HCT116 (cell line): Measurements from ENCODE around the gene SNX10. TPM values are rescaled to one million over a fixed set of nuclear protein-coding genes. Genes with fewer than 3 reads are reported as not detected.

ENCODE experiments used
- ATAC-seq: fragments of 200-7000 bp; cut with Tn5 transposase; 2 replicates; pipeline ENCODE4 v1.9.1; 2020; ENCODE audit warnings: mild to moderate bottlenecking, moderate library complexity
- BruUV-seq: library from RNA; stranded (reverse); fragments of 400-500 nt; replicated peaks from 2 replicates; lab custom pipeline; 2021; lab: Mats Ljungman, UMichigan
- CTCF ChIA-PET: fragments of 300-600 bp; sonication (Branson Sonifier 250); formaldehyde crosslinking; loops from one replicate; lab custom pipeline; 2021; ENCODE audit warnings: antibody characterized with exemption; lab: Charles Lee
- POLR2A ChIA-PET: fragments of 300-600, 350-600 bp; sonication (Branson Sonifier 250); formaldehyde crosslinking; loops from one replicate; lab custom pipeline; 2021; ENCODE audit warnings: antibody characterized with exemption; lab: Charles Lee
- RAD21 ChIA-PET, 2 experiments: fragments of 300-600 bp; sonication (Branson Sonifier 250); formaldehyde crosslinking; loops; one replicate each; lab custom pipeline; 2023; ENCODE audit warnings: low total read pairs in 2 of 2; ENCODE audit not compliant: uncharacterized antibody in 2 of 2, unreplicated experiment in 2 of 2, low non-redundant PET in 1 of 2; lab: Charles Lee
- DNase-seq: peaks from one replicate; pipeline ENCODE4 v3.0.0-alpha.2; 2010; ENCODE audit warnings: low read depth, low spot score
- H2AFZ ChIP-seq: fragments of 200-600 bp; shearing (Covaris generic), sonication (generic); 2 replicates; pipeline ENCODE4 v1.6.1; 2017; ENCODE audit warnings: low read depth, mixed run types, mixed read lengths, antibody characterized with exemption, low read length; ENCODE audit not compliant: poor library complexity, severe bottlenecking
- H3K27ac ChIP-seq: 2 replicates; pipeline ENCODE4 v1.5.1; 2012; ENCODE audit warnings: low read depth, low read length
- H3K27me3 ChIP-seq: fragments of 200-600 bp; sonication (generic); 2 replicates; pipeline ENCODE4 v1.6.1; 2016; ENCODE audit warnings: mixed run types, low read length, mixed read lengths; ENCODE audit not compliant: insufficient read depth
- H3K36me3 ChIP-seq, 2 experiments: fragments of 200-500 bp in 1 of 2; fragments of 200-600 bp in 1 of 2; sonication (Bioruptor generic) in 1 of 2; sonication (generic) in 1 of 2; 2 replicates each; pipeline versions ENCODE4 v1.5.1 to v1.6.1; 2014 to 2016; ENCODE audit warnings: low read length in 2 of 2, inconsistent platforms in 1 of 2, mixed read lengths in 1 of 2, mixed run types in 1 of 2; ENCODE audit not compliant: insufficient read depth in 2 of 2, control insufficient read depth in 1 of 2
- H3K4me1 ChIP-seq, 2 experiments: fragments of 200-600 bp in 1 of 2; sonication (generic) in 1 of 2; 2 replicates each; pipeline versions ENCODE4 v1.5.1 to v1.6.1; 2012 to 2017; ENCODE audit warnings: low read length in 2 of 2, inconsistent platforms in 1 of 2, mild to moderate bottlenecking in 1 of 2, mixed read lengths in 1 of 2, mixed run types in 1 of 2, moderate library complexity in 1 of 2; ENCODE audit not compliant: insufficient read depth in 2 of 2, control insufficient read depth in 1 of 2
- H3K4me2 ChIP-seq: fragments of 200-600 bp; sonication (generic); 2 replicates; pipeline ENCODE4 v1.6.1; 2017; ENCODE audit warnings: mixed run types, low read length, mixed read lengths
- H3K4me3 ChIP-seq, 2 experiments: fragments of 200-600 bp in 1 of 2; sonication (generic) in 1 of 2; replicated peaks in 1 of 2; 2 replicates each; pipeline ENCODE4 v1.5.1; 2011 to 2016; ENCODE audit warnings: low read length in 2 of 2, control low read depth in 1 of 2, low read depth in 1 of 2, mild to moderate bottlenecking in 1 of 2, mixed read lengths in 1 of 2, mixed run types in 1 of 2
- H3K79me2 ChIP-seq: fragments of 200-600 bp; sonication (generic); 2 replicates; pipeline ENCODE4 v1.6.1; 2017; ENCODE audit warnings: mild to moderate bottlenecking, mixed run types, low read length, moderate library complexity, mixed read lengths; ENCODE audit not compliant: insufficient read depth
- H3K9ac ChIP-seq: fragments of 200-600 bp; sonication (generic); 2 replicates; pipeline ENCODE4 v1.6.1; 2016; ENCODE audit warnings: low read length, mixed read lengths
- H3K9me2 ChIP-seq: fragments of 200-600 bp; sonication (generic), shearing (Covaris generic); 2 replicates; pipeline ENCODE4 v1.6.1; 2017; ENCODE audit warnings: mixed run types, mild to moderate bottlenecking, moderate library complexity; ENCODE audit not compliant: insufficient read depth
- H3K9me3 ChIP-seq, 2 experiments: fragments of 200-500 bp in 1 of 2; fragments of 200-600 bp in 1 of 2; sonication (Bioruptor generic) in 1 of 2; sonication (generic) in 1 of 2; 2 replicates each; pipeline ENCODE4 v1.6.1; 2014 to 2017; ENCODE audit warnings: low read length in 2 of 2, mixed read lengths in 2 of 2, inconsistent platforms in 1 of 2, low read depth in 1 of 2, mild to moderate bottlenecking in 1 of 2, mixed run types in 1 of 2, moderate library complexity in 1 of 2; ENCODE audit not compliant: control insufficient read depth in 1 of 2, insufficient read depth in 1 of 2
- H4K20me1 ChIP-seq: fragments of 200-600 bp; sonication (generic), shearing (Covaris generic); 2 replicates; pipeline ENCODE4 v1.6.1; 2017; ENCODE audit warnings: mixed run types, mild to moderate bottlenecking, moderate library complexity; ENCODE audit not compliant: insufficient read depth
- CBX3 ChIP-seq: IDR thresholded peaks from 2 replicates; pipeline ENCODE4 v1.6.1; 2012; ENCODE audit warnings: low read depth
- ELF1 ChIP-seq: IDR thresholded peaks from 2 replicates; pipeline ENCODE4 v1.6.1; 2012; ENCODE audit warnings: low read depth, borderline replicate concordance
- EZH2 ChIP-seq: fragments of 200-600 bp; sonication (generic); IDR thresholded peaks from 2 replicates; pipeline ENCODE4 v1.6.1; 2017; ENCODE audit warnings: antibody characterized with exemption, mixed run types
- EZH2phosphoT487 ChIP-seq: fragments of 200-600 bp; IDR thresholded peaks from 2 replicates; pipeline ENCODE4 v1.6.1; 2018; ENCODE audit warnings: antibody characterized with exemption, borderline replicate concordance
- FOSL1 ChIP-seq: IDR thresholded peaks from 2 replicates; pipeline ENCODE4 v1.6.1; 2012; ENCODE audit warnings: low read depth
- JUND ChIP-seq: IDR thresholded peaks from 2 replicates; pipeline ENCODE4 v1.6.1; 2012
- intact Hi-C: fragments of 100-400 bp; cut with micrococcal nuclease; formaldehyde crosslinking; loops from 2 replicates; pipeline ENCODE4 v1.10.0; 2022
- total RNA-seq: library from RNA; stranded (reverse); gene quantifications from one replicate; pipeline ENCODE4 v1.2.1, GENCODE V29; 2021; ENCODE audit not compliant: unreplicated experiment
- TF ChIP-seq, protein P1 (sequence below): IDR thresholded peaks from 2 replicates; pipeline ENCODE4 v1.6.1; 2012; ENCODE audit warnings: low read depth
- TF ChIP-seq, protein P2 (sequence below): IDR thresholded peaks from 2 replicates; pipeline ENCODE4 v1.6.1; 2012

The SNX10 gene
- total RNA-seq, 1 experiment from 2014 or later: 26.9 TPM

GRCh38 chr7:26267601-26268166 lies 24.0 kb upstream of the SNX10 start:
- Histone ChIP-seq H3K27me3 (no peaks in the 10 kb centered on the region), H4K20me1 (no peaks in the 10 kb centered on the region), H3K36me3 (no peaks in the 10 kb centered on the region), H3K4me2 (no peak overlapping the region), H3K9me2 (no peaks in the 10 kb centered on the region), H3K27ac (no peak overlapping the region), H3K79me2 (no peaks in the 10 kb centered on the region), H3K9me3 (no peaks in the 10 kb centered on the region), H3K4me1 (no peaks in the 10 kb centered on the region), H3K9ac (no peak overlapping the region), H2AFZ (no peak overlapping the region), H3K4me3 (no peak overlapping the region)
- no TSS peak for BruUV-seq
- DNase-seq (no peak), ATAC-seq (no peak)
- TF ChIP-seq, protein P1, sequence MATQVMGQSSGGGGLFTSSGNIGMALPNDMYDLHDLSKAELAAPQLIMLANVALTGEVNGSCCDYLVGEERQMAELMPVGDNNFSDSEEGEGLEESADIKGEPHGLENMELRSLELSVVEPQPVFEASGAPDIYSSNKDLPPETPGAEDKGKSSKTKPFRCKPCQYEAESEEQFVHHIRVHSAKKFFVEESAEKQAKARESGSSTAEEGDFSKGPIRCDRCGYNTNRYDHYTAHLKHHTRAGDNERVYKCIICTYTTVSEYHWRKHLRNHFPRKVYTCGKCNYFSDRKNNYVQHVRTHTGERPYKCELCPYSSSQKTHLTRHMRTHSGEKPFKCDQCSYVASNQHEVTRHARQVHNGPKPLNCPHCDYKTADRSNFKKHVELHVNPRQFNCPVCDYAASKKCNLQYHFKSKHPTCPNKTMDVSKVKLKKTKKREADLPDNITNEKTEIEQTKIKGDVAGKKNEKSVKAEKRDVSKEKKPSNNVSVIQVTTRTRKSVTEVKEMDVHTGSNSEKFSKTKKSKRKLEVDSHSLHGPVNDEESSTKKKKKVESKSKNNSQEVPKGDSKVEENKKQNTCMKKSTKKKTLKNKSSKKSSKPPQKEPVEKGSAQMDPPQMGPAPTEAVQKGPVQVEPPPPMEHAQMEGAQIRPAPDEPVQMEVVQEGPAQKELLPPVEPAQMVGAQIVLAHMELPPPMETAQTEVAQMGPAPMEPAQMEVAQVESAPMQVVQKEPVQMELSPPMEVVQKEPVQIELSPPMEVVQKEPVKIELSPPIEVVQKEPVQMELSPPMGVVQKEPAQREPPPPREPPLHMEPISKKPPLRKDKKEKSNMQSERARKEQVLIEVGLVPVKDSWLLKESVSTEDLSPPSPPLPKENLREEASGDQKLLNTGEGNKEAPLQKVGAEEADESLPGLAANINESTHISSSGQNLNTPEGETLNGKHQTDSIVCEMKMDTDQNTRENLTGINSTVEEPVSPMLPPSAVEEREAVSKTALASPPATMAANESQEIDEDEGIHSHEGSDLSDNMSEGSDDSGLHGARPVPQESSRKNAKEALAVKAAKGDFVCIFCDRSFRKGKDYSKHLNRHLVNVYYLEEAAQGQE: no peak
- no peak for TF ChIP-seq EZH2
- no peak for TF ChIP-seq ELF1
- TF ChIP-seq, protein P2, sequence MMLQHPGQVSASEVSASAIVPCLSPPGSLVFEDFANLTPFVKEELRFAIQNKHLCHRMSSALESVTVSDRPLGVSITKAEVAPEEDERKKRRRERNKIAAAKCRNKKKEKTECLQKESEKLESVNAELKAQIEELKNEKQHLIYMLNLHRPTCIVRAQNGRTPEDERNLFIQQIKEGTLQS: no peak
- no peak for TF ChIP-seq JUND
- no peak for TF ChIP-seq EZH2phosphoT487
- no peak for TF ChIP-seq FOSL1
- no peak for TF ChIP-seq CBX3
- ChIA-PET POLR2A (no interaction called here), RAD21 (no interaction called here), CTCF (no interaction called here)
- intact Hi-C loops: no loop called here
